Neural cell (in vitro differentiated cells): ENCODE measurements around the gene SREBF1. TPM values are rescaled to one million over a fixed set of nuclear protein-coding genes. Genes with fewer than 3 reads are reported as not detected.

ENCODE experiments used
- H2AFZ ChIP-seq: fragments of 200-600, 300-800 bp; sonication (generic), shearing (Covaris generic); 2 replicates; pipeline ENCODE4 v1.6.0; 2014; ENCODE audit warnings: low read depth, mild to moderate bottlenecking, antibody characterized with exemption, low read length, moderate library complexity
- H3F3A ChIP-seq: fragments of 200-600 bp; shearing (Covaris generic); 2 replicates; pipeline ENCODE4 v1.6.1; 2016; ENCODE audit warnings: mild to moderate bottlenecking, moderate library complexity, mixed read lengths, antibody characterized with exemption, low read length; ENCODE audit not compliant: insufficient read depth, poor library complexity, severe bottlenecking
- H3K27ac ChIP-seq: fragments of 200-600, 300-800 bp; sonication (generic), shearing (Covaris generic); 2 replicates; pipeline ENCODE4 v1.5.1; 2014; ENCODE audit warnings: mild to moderate bottlenecking, low read length, moderate library complexity
- H3K27me3 ChIP-seq: fragments of 300-800, 200-600 bp; sonication (generic), shearing (Covaris generic); 2 replicates; pipeline ENCODE4 v1.6.0; 2014; ENCODE audit warnings: mild to moderate bottlenecking, low read depth, low read length, moderate library complexity; ENCODE audit not compliant: insufficient read depth
- H3K36me3 ChIP-seq: fragments of 300-800, 200-600 bp; sonication (generic), shearing (Covaris generic); 2 replicates; pipeline ENCODE4 v1.5.1; 2014; ENCODE audit warnings: mild to moderate bottlenecking, antibody characterized with exemption, low read length, moderate library complexity; ENCODE audit not compliant: insufficient read depth
- H3K4me2 ChIP-seq: fragments of 300-800, 200-600 bp; sonication (generic), shearing (Covaris generic); 2 replicates; pipeline ENCODE4 v1.6.0; 2014; ENCODE audit warnings: mild to moderate bottlenecking, low read length
- H3K4me3 ChIP-seq: fragments of 300-800, 200-600 bp; sonication (generic), shearing (Covaris generic); 2 replicates; pipeline ENCODE4 v1.5.1; 2014; ENCODE audit warnings: mild to moderate bottlenecking, low read length, moderate library complexity
- H3K79me2 ChIP-seq: fragments of 200-600 bp; shearing (Covaris generic); replicated peaks from 2 replicates; pipeline ENCODE4 v1.6.0; 2014; ENCODE audit warnings: mild to moderate bottlenecking, low read length, moderate library complexity; ENCODE audit not compliant: insufficient read depth
- H3K9ac ChIP-seq: fragments of 300-800, 200-600 bp; sonication (generic), shearing (Covaris generic); 2 replicates; pipeline ENCODE4 v1.6.1; 2016; ENCODE audit warnings: mild to moderate bottlenecking, low read length, mixed read lengths
- H3K9me2 ChIP-seq: fragments of 200-600 bp; shearing (Covaris generic); 2 replicates; pipeline ENCODE4 v1.6.1; 2016; ENCODE audit warnings: mild to moderate bottlenecking, low read length, mixed read lengths; ENCODE audit not compliant: insufficient read depth
- H3K9me3 ChIP-seq: fragments of 200-600, 300-800 bp; sonication (generic), shearing (Covaris generic); 2 replicates; pipeline ENCODE4 v1.6.1; 2016; ENCODE audit warnings: mild to moderate bottlenecking, mixed run types, low read length, moderate library complexity, mixed read lengths
- H4K20me1 ChIP-seq: fragments of 200-600 bp; shearing (Covaris generic); 2 replicates; pipeline ENCODE4 v1.6.1; 2016; ENCODE audit warnings: mild to moderate bottlenecking, mixed run types; ENCODE audit not compliant: insufficient read depth
- CTCF ChIP-seq: fragments of 450-650 bp; IDR thresholded peaks from 2 replicates; pipeline ENCODE4 v1.5.1; 2014; ENCODE audit warnings: antibody characterized with exemption, mild to moderate bottlenecking, moderate library complexity; ENCODE audit not compliant: poor library complexity, severe bottlenecking
- EP300 ChIP-seq: fragments of 450-650 bp; conservative IDR thresholded peaks from 2 replicates; pipeline ENCODE4 v1.6.1; 2014; ENCODE audit warnings: antibody characterized with exemption, mild to moderate bottlenecking, moderate library complexity; ENCODE audit not compliant: poor library complexity, severe bottlenecking
- EZH2 ChIP-seq: fragments of 200-600, 300-800 bp; shearing (Covaris generic), sonication (generic); IDR thresholded peaks from 2 replicates; pipeline ENCODE4 v1.6.1; 2014; ENCODE audit warnings: antibody characterized with exemption, low read length, borderline replicate concordance, mild to moderate bottlenecking; ENCODE audit not compliant: insufficient read depth, poor library complexity, severe bottlenecking
- MXI1 ChIP-seq: fragments of 450-650 bp; conservative IDR thresholded peaks from 2 replicates; pipeline ENCODE4 v1.6.1; 2014; ENCODE audit warnings: antibody characterized with exemption, mild to moderate bottlenecking; ENCODE audit not compliant: poor library complexity, severe bottlenecking
- POLR2AphosphoS5 ChIP-seq: IDR thresholded peaks from 2 replicates; pipeline ENCODE4 v1.6.1; 2012
- RAD21 ChIP-seq: fragments of 450-650 bp; conservative IDR thresholded peaks from 2 replicates; pipeline ENCODE4 v1.6.1; 2014; ENCODE audit warnings: antibody characterized with exemption, mild to moderate bottlenecking, moderate library complexity
- SMC3 ChIP-seq: fragments of 450-650 bp; conservative IDR thresholded peaks from 2 replicates; pipeline ENCODE4 v1.6.1; 2014; ENCODE audit warnings: antibody characterized with exemption, mild to moderate bottlenecking, moderate library complexity; ENCODE audit not compliant: poor library complexity
- TAF1 ChIP-seq: IDR thresholded peaks from 2 replicates; pipeline ENCODE4 v1.6.1; 2012; ENCODE audit warnings: low read depth
- polyA plus RNA-seq: library from polyadenylated mRNA; depleted of rRNA; stranded (reverse); fragments of >200 nt; gene quantifications from 2 replicates; pipeline ENCODE4 v1.2.3, GENCODE V29; 2014
- TF ChIP-seq, protein P1 (sequence below): IDR thresholded peaks from 2 replicates; pipeline ENCODE4 v1.6.1; 2012; ENCODE audit warnings: borderline replicate concordance

The SREBF1 gene
- polyA plus RNA-seq, 1 donor from 2014 or later = 22.5 TPM

DNA sequence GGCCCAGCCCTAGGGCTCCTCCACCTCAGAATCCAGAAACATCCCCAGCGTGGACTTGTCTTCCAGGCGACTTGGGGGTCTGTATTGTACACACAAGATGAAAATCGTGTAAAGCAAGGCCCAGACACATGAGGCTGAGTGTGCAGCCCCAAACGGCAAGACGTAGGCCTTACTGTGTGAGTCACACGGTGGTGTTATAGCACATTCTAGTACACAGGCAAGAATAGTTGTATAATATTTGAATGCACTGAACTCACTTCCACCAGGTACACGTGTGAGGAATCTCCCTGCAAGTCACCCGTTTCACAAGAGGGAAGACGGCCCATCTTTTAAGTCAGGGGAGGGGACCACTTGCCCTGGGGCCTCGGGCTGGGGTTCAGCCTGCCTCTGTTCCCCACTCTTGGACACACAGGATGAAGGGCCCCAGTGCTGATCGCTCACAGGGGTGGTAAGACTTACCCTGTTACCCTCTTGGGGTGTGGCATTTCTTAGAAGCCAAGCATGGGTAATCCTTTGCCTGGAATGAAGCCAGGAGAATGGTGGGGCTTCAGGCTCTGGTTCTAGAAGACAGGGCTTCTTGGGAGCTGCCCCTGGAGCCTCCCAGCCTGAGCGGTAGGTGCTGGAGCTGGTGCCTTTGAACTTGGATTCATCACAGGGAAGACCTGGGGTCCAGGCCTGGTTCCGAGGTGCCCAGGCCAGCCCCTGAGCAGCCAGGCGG is 71.3 kb downstream of the SREBF1 start:
- H3K27ac ChIP-seq = peak overlapping the region; percentile 49
- no peak overlapping the region for H3K4me2 ChIP-seq

GRCh38 chr17:17763734-17764133 is 73.1 kb downstream of the SREBF1 start:
- peaks cover 9% of the 10 kb centered on the region for H3K36me3 ChIP-seq
- H4K20me1 ChIP-seq = peaks cover 5% of the 10 kb centered on the region
- H3K9me2 ChIP-seq = no peaks in the 10 kb centered on the region
- H3K9me3 ChIP-seq = no peaks in the 10 kb centered on the region
- H3K4me3 ChIP-seq = no peak overlapping the region
- H3K9ac ChIP-seq = no peak overlapping the region
- peaks cover 75% of the 10 kb centered on the region for H3K79me2 ChIP-seq
- H3K27me3 ChIP-seq = no peaks in the 10 kb centered on the region
- H3F3A ChIP-seq = peaks cover 2% of the 10 kb centered on the region
- no peak overlapping the region for H3K27ac ChIP-seq
- TF ChIP-seq POLR2AphosphoS5 = no peak
- no peak for TF ChIP-seq EZH2
- TF ChIP-seq EP300 = no peak
- TF ChIP-seq, protein P1, sequence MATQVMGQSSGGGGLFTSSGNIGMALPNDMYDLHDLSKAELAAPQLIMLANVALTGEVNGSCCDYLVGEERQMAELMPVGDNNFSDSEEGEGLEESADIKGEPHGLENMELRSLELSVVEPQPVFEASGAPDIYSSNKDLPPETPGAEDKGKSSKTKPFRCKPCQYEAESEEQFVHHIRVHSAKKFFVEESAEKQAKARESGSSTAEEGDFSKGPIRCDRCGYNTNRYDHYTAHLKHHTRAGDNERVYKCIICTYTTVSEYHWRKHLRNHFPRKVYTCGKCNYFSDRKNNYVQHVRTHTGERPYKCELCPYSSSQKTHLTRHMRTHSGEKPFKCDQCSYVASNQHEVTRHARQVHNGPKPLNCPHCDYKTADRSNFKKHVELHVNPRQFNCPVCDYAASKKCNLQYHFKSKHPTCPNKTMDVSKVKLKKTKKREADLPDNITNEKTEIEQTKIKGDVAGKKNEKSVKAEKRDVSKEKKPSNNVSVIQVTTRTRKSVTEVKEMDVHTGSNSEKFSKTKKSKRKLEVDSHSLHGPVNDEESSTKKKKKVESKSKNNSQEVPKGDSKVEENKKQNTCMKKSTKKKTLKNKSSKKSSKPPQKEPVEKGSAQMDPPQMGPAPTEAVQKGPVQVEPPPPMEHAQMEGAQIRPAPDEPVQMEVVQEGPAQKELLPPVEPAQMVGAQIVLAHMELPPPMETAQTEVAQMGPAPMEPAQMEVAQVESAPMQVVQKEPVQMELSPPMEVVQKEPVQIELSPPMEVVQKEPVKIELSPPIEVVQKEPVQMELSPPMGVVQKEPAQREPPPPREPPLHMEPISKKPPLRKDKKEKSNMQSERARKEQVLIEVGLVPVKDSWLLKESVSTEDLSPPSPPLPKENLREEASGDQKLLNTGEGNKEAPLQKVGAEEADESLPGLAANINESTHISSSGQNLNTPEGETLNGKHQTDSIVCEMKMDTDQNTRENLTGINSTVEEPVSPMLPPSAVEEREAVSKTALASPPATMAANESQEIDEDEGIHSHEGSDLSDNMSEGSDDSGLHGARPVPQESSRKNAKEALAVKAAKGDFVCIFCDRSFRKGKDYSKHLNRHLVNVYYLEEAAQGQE = no peak
- TF ChIP-seq SMC3 = no peak
- no peak for TF ChIP-seq CTCF
- TF ChIP-seq MXI1 = no peak
- TF ChIP-seq TAF1 = no peak
- no peak for TF ChIP-seq RAD21
- H2AFZ ChIP-seq = no peak overlapping the region
- H3K4me2 ChIP-seq = no peak overlapping the region

More for the DNA sequence above, 71.3 kb downstream of the SREBF1 start:
- no peak overlapping the region for H3K9ac ChIP-seq
- no peaks in the 10 kb centered on the region for H3K9me2 ChIP-seq
- TF ChIP-seq SMC3 (no peak), RAD21 (no peak), CTCF (no peak)
- no peak overlapping the region for H2AFZ ChIP-seq
- no peaks in the 10 kb centered on the region for H3F3A ChIP-seq
- H3K79me2 ChIP-seq = peaks cover 74% of the 10 kb centered on the region
- peaks cover 9% of the 10 kb centered on the region for H3K36me3 ChIP-seq
- H4K20me1 ChIP-seq = peaks cover 5% of the 10 kb centered on the region
- peak overlapping the region; percentile 37 for H3K4me3 ChIP-seq
- no peaks in the 10 kb centered on the region for H3K9me3 ChIP-seq
- H3K27me3 ChIP-seq = no peaks in the 10 kb centered on the region
